HG02973 (cell line): ENCODE data around the gene ZNF343.

Experiments
- ATAC-seq: cut with Tn5 transposase; IDR thresholded peaks from one replicate; pipeline ENCODE4 v1.9.1; 2021; ENCODE audit warnings: moderate library complexity; ENCODE audit not compliant: unreplicated experiment

ZNF343 gene

DNA sequence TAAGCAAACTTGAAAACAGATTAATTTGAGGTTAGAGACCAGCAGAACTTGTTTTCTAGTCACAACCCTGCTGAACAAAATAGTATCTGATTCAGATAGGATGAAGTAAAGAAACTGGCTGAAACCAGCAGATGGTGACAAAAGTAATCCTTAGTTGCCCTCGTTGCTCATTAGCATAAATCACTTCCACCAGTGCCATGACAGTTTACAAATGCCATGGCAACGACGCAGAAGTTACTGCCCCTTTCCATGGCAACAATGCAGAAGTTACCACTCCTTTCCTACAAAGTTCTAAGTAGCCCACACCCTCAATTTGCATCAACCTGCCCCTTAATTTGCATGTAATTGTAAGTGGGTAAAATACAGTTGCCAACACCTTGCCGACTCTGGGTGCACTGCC is 61.9 kb downstream of the ZNF343 start:
- no peak for ATAC-seq
